Left kidney (tissue), 2 donors: ENCODE data around the gene COQ9. TPM values are rescaled to one million over a fixed set of nuclear protein-coding genes. Genes with fewer than 3 reads are reported as not detected.
"Not testable (repeated sequence)": the region's sequence is repeated elsewhere in the genome, so short reads cannot be mapped to it uniquely, and the experiment has no call there.

Experiments used
- DNase-seq: peaks from one replicate; pipeline ENCODE4 v3.0.0-alpha.2; 2013
- polyA plus RNA-seq: library from polyadenylated mRNA; unstranded; fragments of 120-200 nt; gene quantifications from one replicate; pipeline ENCODE4 v1.2.1, GENCODE V29; 2013; ENCODE audit not compliant: insufficient read length

The COQ9 gene
- polyA plus RNA-seq, 1 donor: 106 TPM

GRCh38 chr16:57485091-57485915, 38.0 kb downstream of the COQ9 start:
- DNase-seq: no peak

GRCh38 chr16:57485916-57486857, 38.9 kb downstream of the COQ9 start, which contains the start of gene DOK4:
DOK4 (minus strand) TSS chr16:57486493; CDS start chr16:57479507, 6,986 bp downstream.
- DNase-seq: no peak

- DNase-seq: no peak
These were observed 39.9 kb downstream of the COQ9 start for GRCh38 chr16:57486858-57487834.

- DNase-seq: no peak
These were observed 42.0 kb downstream of the COQ9 start for GRCh38 chr16:57489229-57489628.

GRCh38 chr16:57493767-57494166, 46.5 kb downstream of the COQ9 start:
- no peak for DNase-seq

GRCh38 chr16:57497121-57497520, 49.8 kb downstream of the COQ9 start:
- no peak for DNase-seq

- DNase-seq: no peak
These were observed 50.8 kb downstream of the COQ9 start for GRCh38 chr16:57498031-57498430.

- not testable (repeated sequence) for DNase-seq
These were observed 52.7 kb downstream of the COQ9 start for GRCh38 chr16:57499941-57500340.

- no peak for DNase-seq
These were observed 53.4 kb downstream of the COQ9 start for GRCh38 chr16:57500578-57501111.

GRCh38 chr16:57501492-57501891, 54.2 kb downstream of the COQ9 start:
- no peak for DNase-seq

- no peak for DNase-seq
These were observed 54.9 kb downstream of the COQ9 start for GRCh38 chr16:57502048-57502775.

- DNase-seq: no peak
These were observed 56.1 kb downstream of the COQ9 start for GRCh38 chr16:57503366-57503765.

GRCh38 chr16:57504001-57504400, 56.7 kb downstream of the COQ9 start:
- DNase-seq: no peak

GRCh38 chr16:57504491-57504890, 57.2 kb downstream of the COQ9 start:
- no peak for DNase-seq

GRCh38 chr16:57505169-57505568, 57.9 kb downstream of the COQ9 start:
- DNase-seq: no peak

- no peak for DNase-seq
These were observed 60.1 kb downstream of the COQ9 start for GRCh38 chr16:57507136-57508034.

- no peak for DNase-seq
These were observed 60.8 kb downstream of the COQ9 start for GRCh38 chr16:57508035-57508425.

- DNase-seq: no peak
These were observed 62.1 kb downstream of the COQ9 start for GRCh38 chr16:57509231-57509923.
